Testis (tissue), 3 donors: Measurements from ENCODE around the gene TINCR. TPM values are rescaled to one million over a fixed set of nuclear protein-coding genes. Genes with fewer than 3 reads are reported as not detected.

Experiments used
- DNase-seq: peaks from one replicate; pipeline ENCODE4 v3.0.0-alpha.2; 2019
- H3K27ac ChIP-seq, 2 donors: fragments of 200-600 bp; sonication (generic); one replicate each; pipeline ENCODE4 v1.5.1; 2019
- H3K27me3 ChIP-seq: fragments of 200-600 bp; sonication (generic); one replicate; pipeline ENCODE4 v1.5.1; 2019
- H3K36me3 ChIP-seq: fragments of 200-600 bp; sonication (generic); one replicate; pipeline ENCODE4 v1.5.1; 2017; ENCODE audit warnings: low read depth; ENCODE audit errors: missing control alignments
- H3K4me1 ChIP-seq: fragments of 200-600 bp; sonication (generic); one replicate; pipeline ENCODE4 v1.5.1; 2019
- H3K4me3 ChIP-seq, 2 donors: fragments of 200-600 bp; sonication (generic); one replicate each; pipeline ENCODE4 v1.5.1; 2017 to 2019
- H3K9me3 ChIP-seq: fragments of 200-600 bp; sonication (generic); one replicate; pipeline ENCODE4 v1.5.1; 2017
- POLR2A ChIP-seq: fragments of 450-650 bp; IDR thresholded peaks from one replicate; pipeline ENCODE4 v1.6.1; 2017; ENCODE audit warnings: antibody characterized with exemption, mild to moderate bottlenecking, moderate library complexity
- WGBS, 2 donors: methylation state at CpG; one replicate each; pipeline ENCODE4 v1.1.5; 2018; 5-methylcytosine and 5-hydroxymethylcytosine counted together
- intact Hi-C: fragments of 100-400 bp; cut with DNase I; formaldehyde crosslinking; loops from one replicate; pipeline ENCODE4 v1.15.1; 2023; ENCODE audit warnings: low total_unique reads
- polyA plus RNA-seq: library from polyadenylated mRNA; stranded (reverse); fragments of 350-450 nt; fragmentation: Illumina TruSeq; extraction: RNeasy Lipid Tissue Mini Kit (QIAGEN cat#74804); gene quantifications from one replicate; pipeline ENCODE4 v1.2.3, GENCODE V29; 2014; ENCODE audit warnings: low read depth, low replicate concordance; ENCODE audit not compliant: insufficient read depth
- total RNA-seq, 2 donors: library from RNA; depleted of rRNA; stranded (reverse); fragments of >200 nt; gene quantifications; one replicate each; pipeline ENCODE4 v1.2.3, GENCODE V29; 2016
- TF ChIP-seq, protein P1 (sequence below), 3 experiments: fragments of 450-650 bp in 2 of 3; fragments of 200-600 bp in 1 of 3; sonication (generic) in 1 of 3; IDR thresholded peaks; one replicate each; pipeline ENCODE4 v1.5.1; 2016 to 2019; ENCODE audit warnings: antibody characterized with exemption in 3 of 3, mild to moderate bottlenecking in 2 of 3, moderate library complexity in 1 of 3

TINCR gene
- total and polyA plus RNA-seq, 3 donors from 2014 or later: 3.0 to 7.0 (median 5.6) TPM

DNA sequence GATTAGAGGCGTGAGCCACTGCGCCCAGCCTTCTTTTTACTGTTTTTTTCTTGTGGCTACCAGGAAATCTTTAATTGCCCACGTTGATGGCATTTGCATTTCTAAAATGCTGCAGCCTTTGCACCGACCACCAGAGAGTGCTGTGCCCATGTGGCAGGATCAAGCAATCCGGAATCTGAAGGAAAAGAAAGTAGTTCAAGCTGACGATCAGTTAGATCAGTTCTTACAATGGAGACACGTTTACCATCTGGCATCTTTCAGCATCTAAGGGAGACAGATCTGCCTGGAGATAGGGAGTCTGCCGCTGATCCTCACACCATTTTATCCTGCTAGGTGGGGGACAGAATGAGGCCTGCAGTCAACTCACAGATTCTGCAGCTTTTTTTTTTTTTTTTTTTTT lies 19.9 kb downstream of the TINCR start:
- no peaks in the 10 kb centered on the region for H3K27me3 ChIP-seq
- no peak for TF ChIP-seq POLR2A
- TF ChIP-seq, protein P1, sequence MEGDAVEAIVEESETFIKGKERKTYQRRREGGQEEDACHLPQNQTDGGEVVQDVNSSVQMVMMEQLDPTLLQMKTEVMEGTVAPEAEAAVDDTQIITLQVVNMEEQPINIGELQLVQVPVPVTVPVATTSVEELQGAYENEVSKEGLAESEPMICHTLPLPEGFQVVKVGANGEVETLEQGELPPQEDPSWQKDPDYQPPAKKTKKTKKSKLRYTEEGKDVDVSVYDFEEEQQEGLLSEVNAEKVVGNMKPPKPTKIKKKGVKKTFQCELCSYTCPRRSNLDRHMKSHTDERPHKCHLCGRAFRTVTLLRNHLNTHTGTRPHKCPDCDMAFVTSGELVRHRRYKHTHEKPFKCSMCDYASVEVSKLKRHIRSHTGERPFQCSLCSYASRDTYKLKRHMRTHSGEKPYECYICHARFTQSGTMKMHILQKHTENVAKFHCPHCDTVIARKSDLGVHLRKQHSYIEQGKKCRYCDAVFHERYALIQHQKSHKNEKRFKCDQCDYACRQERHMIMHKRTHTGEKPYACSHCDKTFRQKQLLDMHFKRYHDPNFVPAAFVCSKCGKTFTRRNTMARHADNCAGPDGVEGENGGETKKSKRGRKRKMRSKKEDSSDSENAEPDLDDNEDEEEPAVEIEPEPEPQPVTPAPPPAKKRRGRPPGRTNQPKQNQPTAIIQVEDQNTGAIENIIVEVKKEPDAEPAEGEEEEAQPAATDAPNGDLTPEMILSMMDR (IDR thresholded peaks at IDR 0.05): peak in 2 of 3 experiments; percentile 4 to 25
- H3K27ac ChIP-seq: no peak overlapping the region
- intact Hi-C loops: no loop called here
- DNase-seq: no peak
- 62 to 65% methylated on average over 8 of the region's 8 CpGs for WGBS, 2 donors
- no peaks in the 10 kb centered on the region for H3K9me3 ChIP-seq
- no peaks in the 10 kb centered on the region for H3K4me1 ChIP-seq
- H3K4me3 ChIP-seq: no peak overlapping the region
- H3K36me3 ChIP-seq: no peaks in the 10 kb centered on the region

DNA sequence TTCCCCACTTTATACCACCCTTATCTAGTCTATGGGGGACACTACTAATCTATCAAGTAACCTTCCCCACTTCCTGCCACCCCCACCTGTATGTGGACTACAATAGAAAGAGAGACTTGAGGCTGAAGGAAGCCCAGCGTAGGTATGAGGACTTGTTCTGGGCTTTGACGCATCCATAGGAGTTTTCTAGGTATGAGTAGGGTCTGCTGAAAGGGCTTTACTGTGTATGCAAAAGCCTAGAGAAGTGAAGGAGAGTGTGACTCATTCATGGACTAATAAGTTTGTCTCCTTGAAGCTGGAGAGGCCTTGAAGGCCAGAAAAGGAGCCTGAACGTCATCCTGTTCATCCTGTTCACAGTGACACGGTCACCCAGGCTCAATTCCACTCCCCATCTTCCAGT lies 21.8 kb downstream of the TINCR start:
- WGBS, 2 donors: 81 to 86% methylated on average over 4 of the region's 4 CpGs
- no peaks in the 10 kb centered on the region for H3K4me1 ChIP-seq
- no peaks in the 10 kb centered on the region for H3K36me3 ChIP-seq
- no peak overlapping the region for H3K4me3 ChIP-seq
- TF ChIP-seq, protein P1 (IDR thresholded peaks at IDR 0.05): no peak
- TF ChIP-seq POLR2A: no peak
- no peaks in the 10 kb centered on the region for H3K27me3 ChIP-seq
- DNase-seq: no peak
- no peak overlapping the region for H3K27ac ChIP-seq
- H3K9me3 ChIP-seq: no peaks in the 10 kb centered on the region
- intact Hi-C loops: no loop called here

DNA sequence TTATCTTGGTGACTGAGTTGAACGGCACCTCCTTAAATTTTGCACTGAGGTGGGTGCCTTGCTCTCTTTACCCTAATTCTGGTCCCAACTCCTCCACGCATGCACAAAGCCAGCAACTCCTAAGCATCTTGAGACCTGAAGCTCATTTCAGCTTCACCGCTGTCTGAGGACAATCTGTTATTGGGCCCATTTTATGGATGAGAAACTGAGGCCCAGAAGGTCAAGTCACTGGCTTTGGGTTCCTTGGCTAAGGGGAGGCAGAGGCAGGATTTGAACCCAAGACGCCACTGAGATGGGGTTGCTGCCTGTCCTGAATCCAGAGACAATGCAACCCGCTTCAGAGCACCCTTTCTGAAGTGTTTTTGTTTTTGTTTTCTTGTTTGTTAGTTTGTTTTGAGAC lies 22.7 kb downstream of the TINCR start:
- Histone ChIP-seq H3K4me1 (no peaks in the 10 kb centered on the region), H3K4me3 (no peak overlapping the region), H3K27me3 (no peaks in the 10 kb centered on the region), H3K9me3 (no peaks in the 10 kb centered on the region), H3K27ac (no peak overlapping the region), H3K36me3 (no peaks in the 10 kb centered on the region)
- TF ChIP-seq POLR2A: no peak
- TF ChIP-seq, protein P1 (IDR thresholded peaks at IDR 0.05): no peak
- DNase-seq: no peak
- intact Hi-C loops: no loop called here
- WGBS, 2 donors: 91 to 94% methylated on average over 5 of the region's 5 CpGs

DNA sequence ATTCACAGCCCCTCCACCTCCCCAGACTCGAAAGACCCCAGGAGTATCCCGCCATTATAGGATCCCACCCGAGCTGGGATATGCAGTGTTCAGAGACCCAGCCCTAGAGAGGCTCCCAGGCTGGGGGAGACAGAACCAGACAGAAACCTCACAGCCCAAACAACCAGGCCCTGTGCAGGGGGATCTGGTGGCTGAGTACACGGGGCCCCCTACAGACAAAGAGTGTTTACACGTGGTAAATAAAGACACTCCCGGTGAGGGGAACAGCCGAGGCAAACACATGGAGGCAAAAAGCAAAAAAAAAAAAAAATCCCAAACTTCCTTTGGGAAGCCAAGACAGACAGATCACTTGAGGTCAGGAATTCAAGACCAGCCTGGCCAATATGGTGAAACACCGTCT lies 25.1 kb downstream of the TINCR start:
- H3K36me3 ChIP-seq: no peaks in the 10 kb centered on the region
- TF ChIP-seq, protein P1 (IDR thresholded peaks at IDR 0.05): no peak
- TF ChIP-seq POLR2A: no peak
- DNase-seq: no peak
- no peak overlapping the region for H3K4me3 ChIP-seq
- no peak overlapping the region for H3K27ac ChIP-seq
- no peaks in the 10 kb centered on the region for H3K27me3 ChIP-seq
- H3K9me3 ChIP-seq: no peaks in the 10 kb centered on the region
- intact Hi-C loops: no loop called here
- no peaks in the 10 kb centered on the region for H3K4me1 ChIP-seq
- WGBS, 2 donors: 55 to 66% methylated on average over 8 of the region's 8 CpGs

DNA sequence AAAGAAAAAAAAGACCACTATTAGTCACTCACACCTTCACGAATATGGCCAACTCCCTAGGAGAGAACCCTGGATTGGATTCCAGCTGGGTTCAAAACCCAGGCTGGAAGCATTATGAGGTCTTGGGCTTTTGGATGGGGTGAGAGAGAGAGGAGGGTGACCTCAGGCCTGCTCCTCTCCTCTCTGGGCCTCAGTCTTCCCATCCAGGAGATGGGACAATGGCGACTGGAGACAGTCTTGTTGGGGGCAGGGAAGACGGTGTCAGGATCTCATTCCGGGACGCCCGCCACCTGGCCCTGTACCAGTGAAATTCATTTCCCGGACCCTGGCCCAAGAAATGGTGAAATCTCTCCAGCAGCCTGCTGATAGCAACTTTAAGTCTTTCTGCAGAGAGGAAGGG lies 26.3 kb downstream of the TINCR start:
- Histone ChIP-seq H3K27me3 (no peaks in the 10 kb centered on the region), H3K27ac (no peak overlapping the region), H3K9me3 (no peaks in the 10 kb centered on the region), H3K4me1 (no peaks in the 10 kb centered on the region), H3K4me3 (no peak overlapping the region), H3K36me3 (no peaks in the 10 kb centered on the region)
- 80 to 83% methylated on average over 4 to 7 of the region's 7 CpGs for WGBS, 2 donors
- intact Hi-C loops: no loop called here
- no peak for DNase-seq
- no peak for TF ChIP-seq POLR2A
- TF ChIP-seq, protein P1 (IDR thresholded peaks at IDR 0.05): no peak
